Activated CD4-positive, CD25-positive, alpha-beta regulatory T cell treated with anti-CD3 and anti-CD28 coated beads, Interleukin-2, amount 50 U/mL, for 72 hours (primary cell): Measurements from ENCODE around the gene SEMA3B.
"Not testable (repeated sequence)": the region's sequence is repeated elsewhere in the genome, so short reads cannot be mapped to it uniquely, and the experiment has no call there.

Experiments used
- DNase-seq: peaks from one replicate; pipeline ENCODE4 v3.0.0; 2021

Gene SEMA3B

DNA sequence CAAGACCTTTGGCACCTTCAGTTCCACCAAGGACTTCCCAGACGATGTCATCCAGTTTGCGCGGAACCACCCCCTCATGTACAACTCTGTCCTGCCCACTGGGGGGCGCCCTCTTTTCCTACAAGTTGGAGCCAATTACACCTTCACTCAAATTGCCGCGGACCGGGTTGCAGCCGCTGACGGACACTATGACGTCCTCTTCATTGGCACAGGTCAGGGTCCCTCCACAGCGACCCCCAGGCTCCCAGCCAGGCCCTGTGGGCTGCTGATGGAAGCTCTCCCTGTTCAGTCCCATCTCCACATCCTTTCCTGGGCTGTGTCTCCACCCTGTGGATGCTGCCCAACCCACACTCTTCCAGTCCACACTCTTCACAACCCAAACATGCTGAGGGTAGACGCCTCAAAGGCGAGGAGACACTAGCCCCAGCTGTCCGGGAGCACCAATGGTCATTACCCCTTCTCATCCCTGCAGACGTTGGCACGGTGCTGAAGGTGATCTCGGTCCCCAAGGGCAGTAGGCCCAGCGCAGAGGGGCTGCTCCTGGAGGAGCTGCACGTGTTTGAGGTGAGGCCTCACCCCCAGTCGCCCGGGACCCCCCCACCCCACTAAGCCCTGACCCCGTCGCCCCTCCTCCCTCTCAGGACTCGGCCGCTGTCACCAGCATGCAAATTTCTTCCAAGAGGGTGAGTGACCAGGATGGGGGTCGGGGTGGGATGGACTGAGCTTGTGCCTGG lies 5.6 kb downstream of the SEMA3B start:
- DNase-seq: peak; percentile 75

DNA sequence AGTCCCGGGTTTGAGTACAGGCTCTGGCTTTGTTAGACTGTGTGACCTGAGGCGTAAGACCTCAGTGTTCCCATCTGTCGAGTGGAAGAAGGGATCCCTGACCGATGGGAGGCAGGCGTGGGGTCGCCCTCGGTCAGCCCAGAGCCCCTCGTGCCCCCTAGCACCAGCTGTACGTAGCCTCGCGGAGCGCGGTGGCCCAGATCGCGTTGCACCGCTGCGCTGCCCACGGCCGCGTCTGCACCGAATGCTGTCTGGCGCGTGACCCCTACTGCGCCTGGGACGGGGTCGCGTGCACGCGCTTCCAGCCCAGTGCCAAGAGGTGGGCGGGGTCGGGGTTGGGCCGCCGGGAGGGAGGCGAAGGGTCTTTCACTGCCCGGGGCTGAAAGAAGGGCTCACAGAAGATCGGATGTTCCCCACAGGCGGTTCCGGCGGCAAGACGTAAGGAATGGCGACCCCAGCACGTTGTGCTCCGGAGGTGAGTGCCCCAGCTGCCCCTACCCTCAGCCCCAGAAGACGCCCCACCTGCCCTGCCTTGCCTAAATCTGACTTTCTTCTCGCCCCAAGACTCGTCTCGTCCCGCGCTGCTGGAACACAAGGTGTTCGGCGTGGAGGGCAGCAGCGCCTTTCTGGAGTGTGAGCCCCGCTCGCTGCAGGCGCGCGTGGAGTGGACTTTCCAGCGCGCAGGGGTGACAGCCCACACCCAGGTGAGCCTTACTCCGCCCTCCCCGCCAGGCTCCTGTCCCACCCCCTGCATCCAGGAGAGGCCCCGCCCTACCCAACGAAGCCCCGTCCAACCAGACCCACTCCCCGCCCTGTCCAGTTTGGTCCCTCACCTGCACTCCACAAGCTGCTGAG lies 6.4 kb downstream of the SEMA3B start:
- DNase-seq: no peak

DNA sequence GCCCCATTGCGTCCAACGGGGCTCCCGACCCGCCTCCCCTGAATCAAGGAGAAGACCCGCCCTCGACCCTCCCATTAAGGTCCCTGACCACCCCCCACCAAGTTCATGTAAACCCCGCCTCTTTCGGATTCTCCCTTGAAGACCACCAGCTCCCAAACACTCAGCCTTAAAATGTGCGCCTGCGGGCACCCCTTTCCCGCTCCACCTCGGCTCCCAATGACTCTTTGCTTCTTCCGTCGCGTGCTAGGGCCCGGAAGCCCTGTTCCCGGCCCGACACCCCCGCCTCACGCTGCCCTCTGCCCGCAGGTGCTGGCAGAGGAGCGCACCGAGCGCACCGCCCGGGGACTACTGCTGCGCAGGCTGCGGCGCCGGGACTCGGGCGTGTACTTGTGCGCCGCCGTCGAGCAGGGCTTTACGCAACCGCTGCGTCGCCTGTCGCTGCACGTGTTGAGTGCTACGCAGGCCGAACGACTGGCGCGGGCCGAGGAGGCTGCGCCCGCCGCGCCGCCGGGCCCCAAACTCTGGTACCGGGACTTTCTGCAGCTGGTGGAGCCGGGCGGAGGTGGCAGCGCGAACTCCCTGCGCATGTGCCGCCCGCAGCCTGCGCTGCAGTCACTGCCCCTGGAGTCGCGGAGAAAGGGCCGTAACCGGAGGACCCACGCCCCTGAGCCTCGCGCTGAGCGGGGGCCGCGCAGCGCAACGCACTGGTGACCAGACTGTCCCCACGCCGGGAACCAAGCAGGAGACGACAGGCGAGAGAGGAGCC lies 7.2 kb downstream of the SEMA3B start:
- no peak for DNase-seq

DNA sequence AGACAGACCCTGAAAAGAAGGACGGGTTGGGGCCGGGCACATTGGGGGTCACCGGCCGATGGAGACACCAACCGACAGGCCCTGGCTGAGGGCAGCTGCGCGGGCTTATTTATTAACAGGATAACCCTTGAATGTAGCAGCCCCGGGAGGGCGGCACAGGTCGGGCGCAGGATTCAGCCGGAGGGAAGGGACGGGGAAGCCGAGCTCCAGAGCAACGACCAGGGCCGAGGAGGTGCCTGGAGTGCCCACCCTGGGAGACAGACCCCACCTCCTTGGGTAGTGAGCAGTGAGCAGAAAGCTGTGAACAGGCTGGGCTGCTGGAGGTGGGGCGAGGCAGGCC lies 7.8 kb downstream of the SEMA3B start:
- no peak for DNase-seq

DNA sequence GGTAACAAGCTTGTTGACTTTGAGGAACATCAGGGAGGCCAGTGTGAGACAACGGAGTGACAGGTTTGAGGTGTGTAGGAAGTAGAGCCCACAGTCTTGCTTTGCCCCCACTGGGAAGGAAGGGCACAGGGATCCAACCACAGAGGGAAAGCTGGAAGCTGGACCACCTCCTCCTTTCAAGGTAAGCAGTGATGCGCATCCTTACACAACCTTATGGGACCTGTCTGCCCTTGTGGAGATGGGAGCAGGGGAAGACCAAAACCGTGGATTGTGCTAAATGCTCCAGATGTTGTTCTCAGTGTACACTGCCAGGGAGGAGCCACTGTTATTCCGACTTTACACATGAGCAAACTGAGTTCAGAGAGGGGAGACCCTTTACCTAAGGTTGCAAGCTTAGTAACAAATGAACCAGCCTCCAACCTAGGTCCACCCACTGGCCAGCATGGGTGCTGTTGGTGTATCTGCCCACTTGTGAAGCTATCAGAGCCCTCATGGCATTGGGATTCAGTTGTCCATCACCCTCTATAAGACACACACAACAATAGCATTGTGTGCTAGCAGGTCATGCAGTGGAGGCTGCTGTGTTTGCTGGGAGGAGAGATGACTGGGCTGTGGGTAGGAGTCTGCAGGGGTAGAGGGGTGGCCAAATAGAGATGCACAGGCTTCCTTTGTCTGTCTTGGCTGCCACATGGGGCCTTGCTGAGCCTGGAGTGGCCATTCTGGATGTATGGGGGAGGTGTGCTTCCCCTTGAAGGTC lies 9.4 kb downstream of the SEMA3B start:
- DNase-seq: no peak

DNA sequence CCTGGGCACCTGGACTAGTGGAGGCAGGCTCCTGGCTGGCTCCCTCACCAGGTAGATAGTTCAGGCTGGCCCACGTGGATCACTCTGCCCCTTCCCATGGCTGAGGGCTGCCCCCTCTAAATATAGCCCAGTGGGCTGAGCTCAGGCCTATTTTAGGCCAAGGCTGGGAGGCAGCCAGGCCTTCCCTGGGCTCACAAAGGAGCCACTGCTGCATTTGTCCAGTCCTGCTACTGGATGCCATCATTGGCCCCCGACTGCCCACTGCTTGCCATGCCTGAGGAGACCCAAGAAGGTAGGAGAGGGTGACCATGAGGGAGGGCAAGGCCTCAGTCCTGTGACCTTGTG lies 9.9 kb downstream of the SEMA3B start, which contains the start of gene LSMEM2:
Gene LSMEM2 (plus strand): TSS at position 208 of the 345 bp plus-strand sequence. CDS start 27 bp downstream, at position 235.
- no peak for DNase-seq

DNA sequence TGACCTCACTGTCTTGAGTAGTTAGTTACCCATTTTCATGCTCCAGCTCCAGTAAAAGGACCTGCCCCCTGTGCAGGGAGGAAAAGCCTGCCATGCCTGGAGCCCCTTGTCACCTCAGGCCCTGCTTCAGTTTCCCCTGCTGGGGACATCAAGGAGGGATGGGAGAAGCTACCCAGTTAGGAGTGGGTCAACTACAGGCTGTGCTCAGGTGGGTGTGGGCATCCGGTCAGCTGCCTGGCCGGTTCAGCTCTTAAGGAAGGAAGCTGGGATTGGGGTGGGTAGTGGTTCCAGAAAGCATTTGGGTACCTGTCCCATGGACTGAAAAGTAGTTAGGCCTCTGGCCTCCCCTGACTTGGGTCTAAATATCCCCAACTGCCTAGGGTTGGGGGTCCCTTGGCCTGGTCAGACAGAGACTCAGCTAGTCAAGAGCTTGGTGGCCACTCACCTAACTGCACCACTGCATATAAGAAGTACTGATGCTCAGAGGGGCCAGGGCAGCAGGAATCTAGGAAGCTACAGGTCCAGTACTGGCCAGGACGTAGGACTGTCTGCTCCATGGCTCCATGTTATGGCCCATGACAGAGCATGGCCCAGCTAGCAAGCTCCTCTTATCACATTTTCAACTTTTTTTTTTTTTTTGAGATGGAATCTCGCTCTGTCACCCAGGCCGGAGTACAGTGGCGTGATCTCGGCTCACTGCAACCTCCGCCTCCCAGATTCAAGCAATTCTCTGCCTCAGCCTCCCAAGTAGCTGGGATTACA lies 10.5 kb downstream of the SEMA3B start:
- no peak for DNase-seq

DNA sequence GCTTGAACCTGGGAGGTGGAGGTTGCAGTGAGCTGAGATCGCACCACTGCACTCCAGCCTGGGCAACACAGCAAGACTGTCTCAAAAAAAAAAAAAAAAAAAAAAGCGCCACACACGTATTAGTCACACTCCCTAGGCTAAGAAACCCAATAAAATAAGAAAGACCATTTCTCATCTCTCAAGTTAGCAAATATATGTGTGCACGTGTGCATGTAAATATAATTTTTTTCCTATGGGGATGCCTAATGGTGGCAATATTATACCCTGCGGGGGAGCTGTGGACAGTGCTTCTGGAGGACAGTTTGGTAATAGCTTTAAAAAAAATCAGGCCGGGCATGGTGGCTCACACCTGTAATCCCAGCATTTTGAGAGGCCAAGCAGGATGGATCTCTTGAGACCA lies 15.2 kb downstream of the SEMA3B start:
- DNase-seq: not testable (repeated sequence)

DNA sequence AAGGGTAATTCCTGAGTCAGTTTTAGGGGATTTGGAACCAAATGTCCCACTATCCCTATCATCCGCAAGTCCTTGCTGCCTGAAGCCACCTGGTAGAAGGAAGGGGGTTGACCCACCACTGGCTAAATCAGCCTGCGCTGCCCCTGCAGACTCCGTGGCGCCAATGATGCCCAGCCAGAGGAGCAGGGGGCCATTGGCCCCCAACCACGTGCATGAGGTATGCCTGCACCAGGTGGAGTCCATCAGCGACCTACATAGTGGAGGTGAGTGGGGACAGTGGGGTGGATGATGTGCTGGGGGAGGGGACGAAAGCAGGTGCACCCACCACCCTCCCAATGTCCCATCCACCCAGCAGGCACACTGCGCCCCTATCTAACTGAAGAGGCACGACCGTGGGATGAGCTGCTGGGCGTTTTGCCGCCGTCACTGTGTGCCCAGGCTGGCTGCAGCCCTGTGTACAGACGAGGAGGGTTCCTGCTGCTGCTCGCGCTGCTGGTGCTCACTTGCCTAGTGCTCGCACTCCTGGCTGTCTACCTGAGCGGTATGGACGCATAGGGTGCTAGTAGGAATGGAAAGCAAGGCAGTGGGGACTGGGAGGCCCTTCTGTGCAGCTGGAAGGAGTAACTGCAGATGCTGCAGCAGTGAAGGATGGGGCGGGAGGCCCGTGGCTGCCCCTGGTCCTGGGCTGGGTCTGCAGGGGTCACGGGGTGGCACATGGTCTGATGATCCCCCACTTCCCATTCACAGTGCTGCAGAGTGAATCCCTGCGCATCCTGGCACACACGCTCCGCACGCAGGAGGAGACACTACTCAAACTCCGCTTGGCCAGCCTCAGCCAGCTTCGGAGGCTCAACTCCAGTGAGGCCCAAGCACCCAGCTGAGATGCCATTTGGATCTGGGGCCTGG lies 17.6 kb downstream of the SEMA3B start:
- no peak for DNase-seq

DNA sequence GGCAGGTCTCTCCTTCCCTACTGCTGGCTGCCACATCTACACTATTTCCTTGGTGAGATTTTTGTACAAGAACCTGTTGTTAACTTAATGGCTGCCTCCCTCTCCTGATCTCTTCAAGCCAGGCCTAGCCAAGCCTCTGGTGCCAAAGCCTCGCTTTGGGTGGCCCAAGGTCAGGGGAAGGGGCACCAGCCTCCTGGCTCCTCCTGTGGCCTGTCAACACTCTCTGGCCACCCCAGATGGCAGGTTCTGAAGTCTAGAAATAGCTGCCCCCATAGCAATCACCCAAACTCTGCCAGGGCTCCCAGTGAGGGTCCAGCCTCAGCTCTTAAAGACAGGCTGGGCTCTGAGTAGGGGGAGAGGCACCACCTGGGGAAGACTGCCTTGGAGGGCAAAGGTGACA lies 18.3 kb downstream of the SEMA3B start:
- no peak for DNase-seq

DNA sequence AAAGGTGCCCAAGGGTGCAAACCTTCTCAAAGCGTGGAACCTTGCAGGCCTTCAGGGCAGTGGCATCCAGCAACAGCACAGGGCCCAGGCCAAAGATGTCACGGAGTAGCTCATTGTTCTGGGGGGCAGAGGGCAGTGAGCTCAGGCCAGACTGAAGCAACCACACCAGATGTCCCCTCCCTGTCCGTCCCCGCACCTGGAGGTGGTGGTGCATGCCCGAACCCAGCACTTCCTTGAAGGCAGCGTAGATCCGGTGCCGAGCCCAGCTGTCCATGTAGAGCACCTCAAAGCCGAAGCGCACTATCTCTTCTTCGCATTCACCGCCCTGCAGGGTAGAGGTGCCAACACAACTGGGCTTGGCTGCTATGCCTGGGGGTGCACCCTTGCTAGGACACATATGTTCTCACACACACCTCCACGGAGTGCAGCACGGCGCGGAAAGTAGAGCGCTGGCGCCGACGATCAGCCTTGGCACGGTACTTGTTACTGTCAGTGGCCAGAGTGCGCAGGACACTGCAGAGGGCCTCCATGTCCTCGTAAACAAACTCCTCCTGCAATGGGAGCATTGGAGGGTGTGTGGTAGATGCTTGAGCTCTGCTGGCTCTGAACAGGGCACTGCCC lies 19.6 kb downstream of the SEMA3B start:
- no peak for DNase-seq

DNA sequence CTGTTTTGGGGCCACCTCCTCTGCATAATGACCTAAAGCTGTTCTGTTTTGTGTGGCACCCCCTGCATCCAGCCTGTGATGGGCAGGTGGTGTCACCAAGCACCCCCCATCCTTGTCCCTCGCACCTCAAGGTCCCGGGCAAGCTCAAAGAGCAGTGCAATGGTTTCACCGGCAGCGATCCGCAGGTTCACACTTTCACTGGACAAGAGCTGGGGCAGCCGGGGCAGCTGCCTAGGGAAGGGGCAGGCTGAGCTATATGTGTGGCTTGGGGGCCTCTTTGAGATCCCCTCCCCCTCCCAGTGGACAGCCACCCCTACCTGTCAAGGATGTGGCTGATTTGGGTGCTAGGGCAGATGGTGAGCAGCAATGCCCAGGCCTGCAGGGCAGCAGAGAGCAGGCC lies 20.2 kb downstream of the SEMA3B start:
- no peak for DNase-seq

DNA sequence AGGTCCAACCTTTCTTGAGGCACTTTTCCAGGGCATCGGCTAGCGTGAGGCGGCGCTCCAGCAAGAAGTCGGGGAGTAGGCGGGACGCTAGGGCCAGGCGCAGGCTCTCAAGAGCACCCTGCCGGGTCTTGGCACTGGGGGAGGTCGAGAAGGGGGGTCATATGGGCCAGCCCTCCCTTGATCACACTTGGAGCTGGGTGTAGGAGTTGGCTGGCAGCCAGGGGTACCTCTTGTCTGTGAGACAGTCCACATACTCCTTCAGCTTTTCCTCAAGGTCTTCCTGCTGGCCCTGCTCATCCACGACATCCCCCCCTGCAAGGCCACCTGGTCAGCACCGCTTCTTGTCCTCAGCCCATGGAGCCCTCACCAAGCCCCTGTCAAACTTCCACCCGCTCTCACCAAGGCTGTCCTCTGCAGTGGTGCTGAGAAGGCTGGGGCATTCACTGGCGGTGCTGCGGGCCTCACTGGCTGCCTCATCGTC lies 21.3 kb downstream of the SEMA3B start:
- no peak for DNase-seq

DNA sequence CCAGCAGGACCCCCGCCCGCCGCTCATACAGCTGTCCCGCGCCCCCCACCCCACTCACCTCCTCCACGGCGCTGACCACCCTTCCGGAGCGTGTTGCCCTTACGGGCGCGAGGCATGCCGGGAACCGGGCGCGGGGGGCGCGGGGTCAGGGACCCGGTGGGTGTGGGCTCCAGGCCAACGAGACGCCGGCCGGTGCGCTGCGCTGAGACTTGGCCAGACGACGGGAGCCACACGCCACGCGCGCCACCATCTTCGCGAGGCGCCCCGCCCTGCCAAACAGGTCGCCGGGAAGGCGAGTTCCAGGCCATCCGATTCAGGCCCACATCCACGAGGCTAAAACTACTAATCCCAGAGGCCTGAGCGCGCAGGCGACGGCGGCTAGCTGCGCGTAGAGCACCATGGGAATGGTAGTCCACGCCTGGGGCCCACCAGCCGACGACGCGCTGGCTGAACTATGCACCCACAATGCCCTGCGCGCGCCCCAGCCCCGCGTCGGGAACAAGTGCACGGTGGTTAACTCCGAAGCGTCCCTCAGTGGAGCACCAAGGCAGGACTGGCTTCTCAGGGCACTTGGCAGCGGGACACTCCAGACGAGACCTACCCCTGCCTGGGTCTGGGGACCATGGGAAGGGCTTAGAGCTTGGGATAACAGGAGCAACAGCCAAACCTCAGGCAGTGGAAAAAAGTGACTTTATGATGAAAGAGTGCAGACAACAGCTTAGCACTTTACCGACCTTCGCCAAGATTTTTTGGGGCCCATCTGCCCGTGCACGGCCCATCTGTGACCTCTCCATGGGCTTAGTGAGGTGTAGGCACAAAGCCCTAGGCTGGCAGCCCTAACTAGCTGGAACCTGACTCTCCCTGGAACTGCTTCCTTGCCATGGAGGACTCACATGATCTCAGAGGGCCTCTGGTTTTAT lies 23.5 kb downstream of the SEMA3B start, which contains the start of gene IFRD2:
Gene IFRD2 (minus strand): TSS at position 271 of the 920 bp plus-strand sequence. CDS start 155 bp downstream, at position 116.
- peak; percentile 89 for DNase-seq

DNA sequence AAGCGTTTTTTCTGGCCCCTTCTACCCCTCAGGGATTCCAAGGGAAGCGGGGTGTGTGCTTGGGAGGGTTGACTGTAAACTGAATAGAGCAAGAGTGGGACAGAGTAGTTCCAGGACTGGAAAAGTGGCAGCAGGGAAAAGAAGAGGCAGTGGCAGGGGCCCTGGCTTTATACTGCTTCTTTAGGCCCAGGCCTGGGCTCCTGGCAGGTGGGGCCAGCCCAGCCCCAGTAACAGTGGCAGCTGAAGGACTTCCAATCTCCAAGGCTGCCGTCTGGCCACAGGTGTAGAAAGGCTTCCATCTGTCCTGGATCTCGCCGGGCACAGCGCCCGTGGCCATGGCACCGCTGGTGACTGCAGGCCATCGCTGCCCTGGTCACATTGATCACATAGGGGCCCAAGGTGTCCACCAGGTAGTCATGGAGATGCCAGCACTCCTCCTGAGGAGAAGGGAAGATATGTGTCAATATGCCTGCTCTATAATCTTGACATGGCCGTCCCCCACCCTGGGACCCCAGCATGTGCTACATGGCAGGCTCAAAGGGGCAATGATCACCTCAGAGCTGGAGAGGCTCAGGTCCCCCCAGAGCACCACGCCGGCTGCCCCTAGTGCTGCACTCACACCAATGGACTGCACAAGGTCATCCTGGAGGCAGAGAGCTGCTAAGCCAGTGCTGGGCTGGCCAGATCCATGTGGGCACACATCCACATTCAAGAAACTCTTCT lies 24.3 kb downstream of the SEMA3B start:
- no peak for DNase-seq

DNA sequence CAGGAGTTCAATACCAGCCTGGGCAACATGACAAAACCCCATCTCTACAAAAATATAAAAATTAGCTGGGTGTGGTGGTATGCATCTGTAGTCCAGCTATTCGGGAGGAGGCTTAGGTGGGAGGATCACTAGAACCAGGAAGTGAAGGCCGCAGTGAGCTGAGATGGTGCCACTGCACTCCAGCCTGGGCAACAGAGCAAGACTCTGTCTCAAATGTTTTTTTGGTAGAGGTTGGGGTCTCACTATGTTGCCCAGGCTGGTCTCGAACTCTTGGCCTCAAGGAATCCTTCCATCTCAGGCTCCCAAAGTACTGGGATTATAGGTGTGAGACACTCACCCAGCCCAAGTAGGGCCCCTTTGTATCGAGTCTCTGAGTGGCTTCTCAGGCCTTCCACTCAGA lies 25.1 kb downstream of the SEMA3B start:
- no peak for DNase-seq

DNA sequence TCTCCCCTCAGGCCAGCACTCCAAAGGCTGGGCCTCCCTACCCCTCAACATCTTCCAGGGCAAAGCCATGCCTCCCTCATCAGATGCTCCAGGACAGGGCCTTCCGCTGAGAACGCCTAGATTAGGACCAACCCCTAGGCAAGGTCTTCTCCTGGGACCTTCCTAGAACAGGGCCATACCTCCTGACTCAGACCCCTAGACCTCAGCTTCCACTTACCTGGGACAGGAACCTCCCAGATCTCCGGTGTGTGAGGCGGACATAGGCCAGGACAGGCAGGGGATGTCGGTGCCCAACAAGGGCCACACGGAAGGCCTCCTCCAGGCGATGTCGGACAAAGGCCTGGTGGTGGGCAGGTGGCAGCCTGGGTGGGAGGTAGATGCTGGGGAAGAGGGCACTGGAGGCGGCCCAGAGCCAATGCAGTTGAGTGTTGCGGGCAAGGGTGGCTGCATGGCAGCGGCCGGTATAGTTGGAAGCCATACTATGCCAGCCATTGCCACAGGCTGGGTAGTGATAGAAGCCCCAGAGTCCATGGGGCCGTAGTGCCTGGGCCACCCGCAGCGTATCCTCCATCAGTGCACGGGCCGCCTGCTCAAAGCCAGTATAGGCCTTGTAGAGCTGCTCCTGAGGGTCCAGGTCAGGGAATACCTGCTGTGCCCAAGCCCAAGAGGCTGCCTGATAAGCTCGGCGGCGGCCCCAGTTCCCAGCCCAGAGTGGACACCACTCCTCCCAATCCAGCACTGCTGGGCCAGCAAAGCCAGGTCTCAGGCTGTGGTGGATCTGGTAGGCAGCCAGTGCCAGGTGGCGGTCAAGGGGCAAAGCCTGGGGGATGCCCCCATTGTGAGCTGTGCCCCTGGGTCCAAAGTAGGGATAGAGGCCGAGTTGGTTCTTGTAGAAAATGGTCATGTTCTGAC lies 25.8 kb downstream of the SEMA3B start:
- no peak for DNase-seq
